CD4-positive, alpha-beta T cell treated with Interleukin-15 for 4 hours (primary cell): ENCODE data around the gene CMKLR1.

Experiments
- DNase-seq: peaks from one replicate; pipeline ENCODE4 v3.0.0-alpha.2; 2020; ENCODE audit warnings: low spot score

CMKLR1 gene

GRCh38 chr12:108335349-108336119 lies 3.6 kb downstream of the CMKLR1 start:
- DNase-seq: no peak

- DNase-seq: peak; percentile 6
Observed at GRCh38 chr12:108333898-108334699, 5.0 kb downstream of the CMKLR1 start.

GRCh38 chr12:108332791-108333382 lies 6.2 kb downstream of the CMKLR1 start:
- peak; percentile 40 for DNase-seq

- DNase-seq: no peak
Observed at GRCh38 chr12:108328420-108328819, 10.7 kb downstream of the CMKLR1 start.

- no peak for DNase-seq
Observed at GRCh38 chr12:108327621-108328344, 11.3 kb downstream of the CMKLR1 start.

DNA sequence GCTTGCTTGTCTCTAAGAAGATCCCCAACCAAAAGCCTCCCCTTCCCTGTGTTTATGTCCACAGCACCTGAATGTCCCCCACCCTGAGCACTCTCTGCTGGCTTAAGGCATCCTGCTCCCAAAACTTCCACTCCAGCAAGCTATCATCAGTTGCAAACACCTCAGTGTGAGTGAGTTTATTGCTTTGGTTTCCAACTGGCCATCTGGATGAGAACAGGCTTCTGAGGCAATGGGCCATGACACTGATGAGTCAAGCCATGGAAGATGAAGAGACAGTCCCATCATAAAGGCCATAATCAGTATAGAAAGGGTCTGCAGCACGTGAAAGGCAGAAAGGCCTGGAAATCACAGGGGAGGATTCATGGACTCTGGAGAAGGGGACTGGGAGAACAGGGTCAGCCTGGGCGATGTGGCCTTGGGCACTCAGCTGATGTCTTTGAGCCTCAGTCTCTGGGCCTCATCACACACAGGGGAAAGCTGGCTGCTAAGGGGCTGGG lies 12.8 kb downstream of the CMKLR1 start:
- DNase-seq: no peak

- no peak for DNase-seq
Observed at GRCh38 chr12:108325549-108325948, 13.6 kb downstream of the CMKLR1 start.

DNA sequence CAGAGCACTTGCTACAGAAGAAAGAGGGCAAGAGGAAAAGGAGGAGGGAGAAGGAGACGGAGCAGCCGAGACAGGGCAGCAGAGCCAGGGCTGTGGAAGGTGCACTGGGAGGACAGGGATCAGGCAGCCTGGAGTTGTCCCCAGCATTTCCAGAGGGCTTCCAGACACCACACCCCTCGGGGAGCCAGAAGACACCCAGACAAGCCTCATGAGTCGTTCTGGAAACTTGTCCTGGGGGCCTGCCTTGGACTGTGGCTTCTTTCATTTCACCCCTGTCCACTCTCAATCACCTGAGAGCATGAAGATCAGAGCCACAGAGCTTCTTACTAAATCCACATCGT lies 14.1 kb downstream of the CMKLR1 start:
- DNase-seq: no peak

- DNase-seq: no peak
Observed at GRCh38 chr12:108324351-108325017, 14.6 kb downstream of the CMKLR1 start.

DNA sequence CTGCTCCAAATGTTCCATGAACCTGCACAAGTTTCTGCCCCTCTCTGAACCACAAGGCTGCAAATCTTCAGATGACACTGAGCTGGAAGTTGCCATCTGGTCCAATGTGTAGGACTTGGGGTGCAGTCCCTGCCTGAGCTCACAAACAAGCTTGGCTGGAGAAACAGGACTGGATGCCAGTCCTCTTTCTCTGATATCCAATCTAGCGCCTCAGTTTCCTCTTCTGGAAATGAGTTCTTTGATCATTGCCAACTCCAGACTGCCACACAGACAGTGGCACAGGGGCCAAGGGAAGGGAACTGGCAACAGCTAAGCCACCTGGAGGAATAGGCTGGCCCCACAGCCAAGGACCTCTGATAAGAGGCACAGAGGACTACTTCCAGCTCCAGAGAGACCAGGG lies 15.5 kb downstream of the CMKLR1 start:
- no peak for DNase-seq

GRCh38 chr12:108322998-108323397 lies 16.1 kb downstream of the CMKLR1 start:
- DNase-seq: no peak

DNA sequence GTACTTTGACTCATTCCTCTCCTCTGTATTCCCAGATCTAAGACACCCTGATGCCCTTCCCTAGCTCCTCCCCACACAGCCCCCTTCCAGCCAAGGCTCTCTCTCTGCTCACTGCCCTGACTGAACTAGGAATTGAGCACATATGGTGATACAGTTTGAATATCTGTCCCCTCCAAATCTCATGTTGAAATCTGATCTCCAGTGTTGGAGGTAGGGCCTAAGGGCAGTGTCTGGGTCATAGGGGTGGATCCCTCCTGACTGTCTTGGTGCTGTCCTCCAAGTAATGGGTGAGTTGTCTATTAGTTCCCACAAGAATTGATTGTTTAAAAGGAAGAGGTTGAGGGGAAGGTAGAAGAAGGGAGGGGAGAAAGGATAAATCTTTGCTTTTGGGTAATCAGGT lies 17.4 kb downstream of the CMKLR1 start:
- DNase-seq: no peak

- DNase-seq: no peak
Observed at GRCh38 chr12:108320507-108321293, 18.4 kb downstream of the CMKLR1 start.

GRCh38 chr12:108319277-108320234 lies 19.6 kb downstream of the CMKLR1 start:
- no peak for DNase-seq

GRCh38 chr12:108318472-108319275 lies 20.4 kb downstream of the CMKLR1 start:
- no peak for DNase-seq

- no peak for DNase-seq
Observed at GRCh38 chr12:108317308-108318234, 21.5 kb downstream of the CMKLR1 start.

DNA sequence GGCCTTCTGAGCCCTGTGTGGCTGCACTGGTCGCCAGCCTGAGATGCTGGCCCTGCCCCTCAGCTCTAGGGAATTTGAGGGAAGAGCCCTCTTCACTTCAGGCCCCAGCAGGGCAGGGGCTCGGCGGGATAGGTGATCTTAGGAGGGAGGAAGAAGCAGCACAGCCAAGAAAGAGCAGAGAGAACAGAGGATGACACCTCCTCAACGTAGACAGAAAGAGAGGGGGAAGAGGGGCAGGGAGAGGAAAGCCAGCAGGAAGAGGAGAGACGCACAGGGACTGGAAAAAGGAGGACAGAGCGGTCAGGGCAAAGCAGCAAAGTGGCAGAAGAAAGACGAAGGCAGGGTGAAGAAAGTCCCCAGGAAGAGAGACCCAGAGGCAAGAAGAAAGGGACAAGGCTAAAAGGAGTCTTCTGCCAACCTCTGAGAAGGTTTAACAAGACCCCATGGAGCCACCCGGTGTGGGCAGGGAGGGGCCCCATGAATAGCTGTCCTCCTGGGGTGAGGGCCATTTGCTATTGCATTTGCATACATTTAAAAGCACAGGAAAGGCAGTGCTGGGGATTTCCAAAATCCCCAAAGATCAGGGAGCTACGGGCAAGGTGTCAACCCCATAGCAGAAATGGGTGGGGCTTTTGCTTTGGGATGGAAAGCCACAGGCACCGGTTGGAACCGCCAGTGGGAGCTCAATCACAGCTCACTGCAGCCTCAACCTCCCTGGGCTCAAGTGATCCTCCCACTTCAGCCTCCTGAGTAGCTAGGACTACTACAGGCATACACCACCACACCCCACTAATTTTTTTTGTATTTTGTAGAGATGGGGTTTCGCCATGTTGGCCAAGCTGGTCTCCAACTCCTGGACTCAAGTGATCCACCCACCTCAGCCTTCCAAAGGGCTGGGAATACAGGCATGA lies 22.7 kb downstream of the CMKLR1 start:
- DNase-seq: no peak
